HK-2 (cell line): ENCODE results near the gene NDUFB3.
"Not testable (repeated sequence)": the region's sequence is repeated elsewhere in the genome, so short reads cannot be mapped to it uniquely, and the experiment has no call there.

Source experiments
- DNase-seq: peaks from one replicate; pipeline ENCODE4 v3.0.0-alpha.2; 2018; ENCODE audit not compliant: unreplicated experiment

Gene NDUFB3

GRCh38 chr2:201071479-201072200, at the start of gene NDUFB3, which contains the start of gene HYCC2:
TSS of gene NDUFB3 (plus strand) at chr2:201072001. CDS start at chr2:201078883, 6,882 bp downstream.
TSS of gene HYCC2 (minus strand) at chr2:201071671. CDS start at chr2:201024009, 47,662 bp downstream.
- peak; percentile 93 for DNase-seq

GRCh38 chr2:201024518-201024917, 47.3 kb upstream of the NDUFB3 start:
- no peak for DNase-seq

- not testable (repeated sequence) for DNase-seq
Observed at GRCh38 chr2:201034355-201034754, 37.4 kb upstream of the NDUFB3 start.

- not testable (repeated sequence) for DNase-seq
Observed at GRCh38 chr2:201038361-201038760, 33.4 kb upstream of the NDUFB3 start.

- DNase-seq: no peak
Observed at GRCh38 chr2:201038855-201039254, 32.9 kb upstream of the NDUFB3 start.

- no peak for DNase-seq
Observed at GRCh38 chr2:201040867-201041628, 30.8 kb upstream of the NDUFB3 start.

DNA sequence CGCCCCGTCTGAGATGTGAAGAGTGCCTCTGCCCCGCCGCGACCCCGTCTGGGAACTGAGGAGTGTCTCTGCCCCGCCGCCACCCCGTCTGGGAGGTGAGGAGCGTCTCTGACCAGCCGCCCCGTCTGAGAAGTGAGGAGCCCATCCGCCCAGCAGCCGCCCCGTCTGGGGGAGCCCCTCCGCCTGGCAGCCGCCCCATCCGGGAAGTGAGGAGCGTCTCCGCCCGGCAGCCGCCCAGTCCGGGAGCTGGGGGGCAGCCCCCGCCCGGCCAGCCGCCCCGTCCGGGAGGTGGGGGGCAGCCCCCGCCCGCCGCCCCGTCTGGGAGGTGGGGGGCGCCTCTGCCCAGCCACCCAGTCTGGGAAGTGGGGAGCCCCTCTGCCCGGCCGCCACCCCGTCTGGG, 29.4 kb upstream of the NDUFB3 start:
- DNase-seq: not testable (repeated sequence)

- not testable (repeated sequence) for DNase-seq
Observed at GRCh38 chr2:201043050-201043449, 28.8 kb upstream of the NDUFB3 start.

DNA sequence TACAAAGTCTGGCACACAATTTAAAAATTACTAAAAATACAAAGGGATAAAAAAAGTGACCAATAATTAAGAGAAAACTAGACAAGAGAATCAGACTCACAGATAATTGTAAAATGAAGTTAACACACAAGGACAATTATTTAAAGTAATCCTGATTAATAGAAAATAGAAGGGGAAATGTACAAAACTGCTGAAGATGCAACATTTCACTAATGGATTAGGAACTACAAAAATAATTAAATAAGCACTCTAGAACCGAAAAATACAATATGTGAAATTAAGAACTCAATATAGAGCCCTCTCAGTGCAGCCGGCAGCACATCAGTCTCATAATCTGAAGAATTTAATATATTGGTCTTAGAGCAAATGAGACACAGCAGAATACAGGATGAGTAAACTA, 24.9 kb upstream of the NDUFB3 start:
- DNase-seq: no peak

DNA sequence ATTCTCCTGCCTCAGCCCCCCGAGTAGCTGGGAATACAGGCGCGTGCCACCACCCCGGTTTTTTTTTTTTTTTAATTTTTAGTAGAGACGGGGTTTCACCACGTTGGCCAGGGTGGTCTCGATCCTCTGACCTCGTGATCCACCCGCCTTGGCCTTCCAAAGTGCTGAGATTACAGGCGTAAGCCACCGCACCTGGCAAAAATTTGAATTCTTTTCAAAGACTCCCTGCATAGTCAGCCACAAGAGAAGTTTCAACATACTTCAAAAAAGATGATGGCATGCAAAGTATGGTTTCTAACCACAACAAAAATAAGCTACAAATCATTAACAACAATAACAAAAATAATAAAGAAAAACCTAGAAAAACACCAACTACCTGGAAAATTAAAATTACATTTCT, 22.3 kb upstream of the NDUFB3 start:
- no peak for DNase-seq

GRCh38 chr2:201057087-201057521, 14.7 kb upstream of the NDUFB3 start:
- DNase-seq: no peak

DNA sequence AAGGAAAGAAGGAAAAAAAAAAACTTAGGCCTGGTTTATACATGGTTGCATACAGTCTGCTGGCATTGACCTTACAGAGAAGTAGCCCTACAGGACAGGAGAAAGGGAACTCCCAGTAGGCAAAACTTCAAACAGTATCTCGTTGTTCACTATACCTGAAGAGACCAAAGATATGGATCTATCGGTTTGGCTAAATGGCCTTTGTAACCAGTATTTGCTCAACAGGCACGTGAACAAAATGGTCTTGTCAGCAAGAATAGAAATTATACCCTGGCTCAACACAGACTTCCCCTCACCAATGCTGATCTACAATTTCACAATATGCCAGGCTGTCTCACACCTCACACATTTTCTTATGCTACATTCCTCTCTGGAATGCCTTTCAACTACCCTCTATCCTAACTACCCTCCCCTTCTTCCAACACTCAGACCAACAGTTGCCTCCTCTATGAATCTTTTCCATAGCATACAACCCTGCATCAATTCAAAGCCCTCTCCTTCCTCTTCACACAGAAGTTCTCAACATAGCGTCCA, 14.0 kb upstream of the NDUFB3 start:
- DNase-seq: no peak

GRCh38 chr2:201058914-201059313, 12.9 kb upstream of the NDUFB3 start:
- DNase-seq: no peak

GRCh38 chr2:201059961-201060755, 11.6 kb upstream of the NDUFB3 start:
- no peak for DNase-seq

- not testable (repeated sequence) for DNase-seq
Observed at GRCh38 chr2:201063516-201063915, 8.3 kb upstream of the NDUFB3 start.

GRCh38 chr2:201064797-201065329, 6.9 kb upstream of the NDUFB3 start:
- DNase-seq: no peak

- no peak for DNase-seq
Observed at GRCh38 chr2:201070948-201071478, 788 bp upstream of the NDUFB3 start.

DNA sequence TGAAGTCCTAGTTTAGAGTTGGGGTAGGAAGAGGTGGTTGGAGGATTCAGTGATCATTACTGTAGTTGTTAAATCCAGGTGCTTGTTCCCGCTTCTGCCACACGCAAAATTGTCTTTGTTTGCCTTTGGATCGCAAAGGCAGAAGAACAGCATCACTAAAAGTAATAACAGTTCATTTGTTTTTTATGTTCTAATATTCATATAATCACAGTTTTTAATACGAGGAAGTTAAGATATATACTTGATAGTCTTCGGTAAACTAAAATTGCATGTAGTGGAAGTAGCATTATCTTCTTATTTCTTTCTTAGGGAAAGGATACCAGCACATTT, 365 bp downstream of the NDUFB3 start:
- no peak for DNase-seq

- DNase-seq: no peak
Observed at GRCh38 chr2:201073071-201073470, 1.3 kb downstream of the NDUFB3 start.

DNA sequence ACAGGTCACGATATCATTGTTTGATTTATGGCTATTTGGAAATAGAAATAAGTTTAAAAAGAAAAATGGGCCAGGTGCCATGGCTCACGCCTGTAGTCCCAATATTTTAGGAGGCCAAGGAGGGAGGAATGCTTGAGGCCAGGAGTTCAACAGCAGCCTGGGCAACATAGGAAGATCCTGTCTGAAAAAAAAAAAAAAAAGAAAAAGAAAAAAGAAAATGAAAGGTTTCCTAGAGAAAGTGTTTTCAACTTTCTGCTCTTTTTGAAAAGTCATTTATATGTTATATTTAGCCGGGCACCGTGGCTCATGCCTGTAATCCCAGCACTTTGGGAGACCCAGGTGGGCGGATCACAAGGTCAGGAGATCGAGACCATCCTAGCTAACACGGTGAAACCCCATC, 3.2 kb downstream of the NDUFB3 start:
- no peak for DNase-seq

DNA sequence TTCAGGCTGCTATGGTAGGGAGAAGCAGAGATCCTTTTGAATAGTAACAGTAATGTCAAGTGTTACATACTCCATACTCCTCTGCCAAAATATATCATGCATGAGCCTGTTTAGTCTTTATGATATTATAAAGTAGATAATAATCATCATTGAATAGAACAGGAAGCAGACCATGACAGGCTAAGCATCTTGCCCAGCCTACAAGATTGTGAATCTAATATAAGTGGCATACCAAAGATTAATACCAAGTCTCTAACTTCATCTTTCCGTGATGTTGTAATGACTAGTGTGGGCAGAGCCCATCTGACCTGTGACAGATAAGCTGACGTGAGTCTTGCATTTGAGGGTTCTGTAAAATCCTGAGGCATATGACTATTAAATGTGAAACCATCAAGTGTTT, 13.1 kb downstream of the NDUFB3 start:
- DNase-seq: no peak

DNA sequence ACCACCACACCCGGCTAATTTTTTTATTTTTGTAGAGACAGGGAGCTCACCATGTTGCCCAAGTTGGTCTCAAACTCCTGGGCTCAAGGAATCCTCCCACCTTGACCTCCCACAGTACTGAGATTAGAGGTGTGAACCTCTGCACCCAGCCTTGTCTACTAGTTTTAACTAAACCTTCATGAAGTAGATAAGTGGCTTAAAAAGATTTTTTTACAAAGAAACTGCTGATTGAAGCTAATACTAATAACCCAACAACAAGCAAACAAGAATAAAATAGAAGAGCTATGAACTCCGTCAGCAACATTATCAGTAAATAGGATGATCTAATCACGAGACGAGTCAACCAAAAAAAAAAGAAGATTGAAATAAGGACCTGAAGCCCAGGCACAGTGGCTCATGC, 18.8 kb downstream of the NDUFB3 start:
- DNase-seq: no peak
